Nephron (organoid): ENCODE results near the gene STAMBP.
"Not testable (repeated sequence)": the region's sequence is repeated elsewhere in the genome, so short reads cannot be mapped to it uniquely, and the experiment has no call there.

ENCODE experiments used
- H3K27ac Mint-ChIP-seq, 3 experiments: 2 replicates each; pipeline ENCODE4 v1.8.0; 2020; ENCODE audit warnings: mixed read lengths in 3 of 3, mild to moderate bottlenecking in 2 of 3, moderate library complexity in 1 of 3
- H3K27me3 Mint-ChIP-seq: 2 replicates; pipeline ENCODE4 v1.8.0; 2021; ENCODE audit warnings: low read depth, mild to moderate bottlenecking, moderate library complexity, mixed read lengths
- H3K36me3 Mint-ChIP-seq: 2 replicates; pipeline ENCODE4 v1.8.0; 2020; ENCODE audit warnings: low read depth, mixed read lengths
- H3K4me1 Mint-ChIP-seq: 2 replicates; pipeline ENCODE4 v1.8.0; 2020; ENCODE audit warnings: mixed read lengths
- H3K4me3 Mint-ChIP-seq, 3 experiments: 2 replicates each; pipeline ENCODE4 v1.8.0; 2020; ENCODE audit warnings: mild to moderate bottlenecking in 3 of 3, mixed read lengths in 3 of 3, moderate library complexity in 2 of 3
- H3K9me3 Mint-ChIP-seq: 2 replicates; pipeline ENCODE4 v1.8.0; 2020; ENCODE audit warnings: mixed read lengths
- CTCF ChIP-seq, 3 experiments: fragments of 200-600 bp; sonication (generic); IDR thresholded peaks; one replicate each; pipeline ENCODE4 v1.5.0; 2021; ENCODE audit warnings: antibody characterized with exemption in 3 of 3; ENCODE audit not compliant: unreplicated experiment in 3 of 3

STAMBP gene

DNA sequence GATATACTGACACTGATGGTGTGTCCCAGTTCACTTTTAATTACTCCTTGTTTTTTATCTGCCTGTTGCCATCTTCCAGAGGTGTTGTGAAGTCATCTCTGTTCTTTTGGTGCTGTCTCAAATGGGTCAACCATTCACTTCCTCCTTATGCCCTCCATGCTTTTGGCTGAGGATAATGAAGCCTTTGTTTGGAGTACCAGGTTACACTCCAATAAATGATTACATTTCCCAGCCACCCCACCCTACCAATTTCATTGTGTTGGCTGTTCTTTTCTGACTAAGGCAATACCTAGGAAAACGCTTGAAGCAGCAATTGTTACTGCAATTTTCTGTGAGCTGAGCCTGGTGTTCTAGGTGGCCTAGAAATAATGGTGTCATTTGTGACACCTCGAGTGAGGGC lies 34.2 kb downstream of the STAMBP start:
- Mint-ChIP-seq H3K36me3 (peaks cover 69% of the 10 kb centered on the region), H3K4me3 (no peak overlapping the region), H3K4me1 (no peaks in the 10 kb centered on the region), H3K9me3 (no peaks in the 10 kb centered on the region), H3K27ac (no peak overlapping the region), H3K27me3 (no peaks in the 10 kb centered on the region)
- TF ChIP-seq CTCF (IDR thresholded peaks at IDR 0.05; ENCODE audit: unreplicated experiment in 3 of 3): no peak

GRCh38 chr2:73868204-73868978 lies 39.6 kb downstream of the STAMBP start:
- H3K36me3 Mint-ChIP-seq: peaks cover 33% of the 10 kb centered on the region
- peaks cover 6% of the 10 kb centered on the region for H3K4me1 Mint-ChIP-seq
- no peaks in the 10 kb centered on the region for H3K27me3 Mint-ChIP-seq
- H3K4me3 Mint-ChIP-seq: no peak overlapping the region
- no peaks in the 10 kb centered on the region for H3K9me3 Mint-ChIP-seq
- no peak for TF ChIP-seq CTCF (IDR thresholded peaks at IDR 0.05; ENCODE audit: unreplicated experiment in 3 of 3)
- no peak overlapping the region for H3K27ac Mint-ChIP-seq

GRCh38 chr2:73870084-73870483 lies 41.3 kb downstream of the STAMBP start:
- Mint-ChIP-seq H3K36me3 (peaks cover 20% of the 10 kb centered on the region), H3K27me3 (no peaks in the 10 kb centered on the region), H3K4me3 (no peak overlapping the region), H3K27ac (peak overlapping the region in 2 of 3 experiments; percentile 73 to 91), H3K9me3 (no peaks in the 10 kb centered on the region), H3K4me1 (peaks cover 6% of the 10 kb centered on the region)
- TF ChIP-seq CTCF (IDR thresholded peaks at IDR 0.05; ENCODE audit: unreplicated experiment in 3 of 3): no peak

GRCh38 chr2:73877071-73877802 lies 48.5 kb downstream of the STAMBP start:
- Mint-ChIP-seq H3K27ac (no peak overlapping the region), H3K27me3 (no peaks in the 10 kb centered on the region), H3K9me3 (no peaks in the 10 kb centered on the region), H3K4me3 (no peak overlapping the region), H3K36me3 (no peaks in the 10 kb centered on the region), H3K4me1 (no peaks in the 10 kb centered on the region)
- no peak for TF ChIP-seq CTCF (IDR thresholded peaks at IDR 0.05; ENCODE audit: unreplicated experiment in 3 of 3)

DNA sequence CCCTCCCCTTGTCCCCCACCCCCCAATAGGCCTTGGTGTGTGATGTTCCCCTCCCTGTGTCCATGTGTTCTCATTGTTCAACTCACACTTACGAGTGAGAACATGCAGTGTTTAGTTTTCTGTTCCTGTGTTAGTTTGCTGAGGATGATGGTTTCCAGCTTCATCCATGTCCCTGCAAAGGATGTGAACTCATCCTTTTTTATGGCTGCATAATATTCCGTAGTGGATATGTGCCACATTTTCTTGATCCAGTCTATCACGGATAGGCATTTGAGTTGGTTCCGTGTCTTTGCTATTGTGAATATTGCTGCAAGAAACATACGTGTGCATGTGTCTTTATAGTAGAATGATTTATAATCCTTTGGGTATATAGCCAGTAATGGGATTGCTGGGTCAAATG lies 49.2 kb downstream of the STAMBP start:
- not testable (repeated sequence) for H3K9me3 Mint-ChIP-seq, H3K4me1 Mint-ChIP-seq, H3K27me3 Mint-ChIP-seq, H3K27ac Mint-ChIP-seq, H3K4me3 Mint-ChIP-seq, H3K36me3 Mint-ChIP-seq

DNA sequence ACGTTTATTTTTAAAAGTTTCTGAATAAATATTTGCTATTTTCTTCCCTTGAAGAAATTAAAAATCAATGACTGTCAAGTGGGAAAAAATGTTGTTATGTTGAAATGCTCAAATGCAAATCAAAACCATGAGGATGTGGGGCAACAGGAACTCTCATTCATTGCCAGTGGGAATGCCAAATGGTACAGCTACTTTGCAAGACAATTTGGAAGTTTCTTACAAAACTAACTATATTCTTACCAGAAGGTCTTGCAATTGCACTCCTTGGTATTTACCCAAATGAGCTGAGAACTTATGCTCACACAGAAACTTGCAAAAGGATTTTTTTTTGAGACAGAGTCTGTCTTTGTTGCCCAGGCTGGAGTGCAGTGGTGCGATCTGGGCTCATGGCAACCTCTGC lies 56.6 kb downstream of the STAMBP start:
- Mint-ChIP-seq H3K36me3 (no peaks in the 10 kb centered on the region), H3K27ac (no peak overlapping the region), H3K4me3 (no peak overlapping the region), H3K27me3 (peaks cover 5% of the 10 kb centered on the region), H3K9me3 (no peaks in the 10 kb centered on the region), H3K4me1 (no peaks in the 10 kb centered on the region)
- TF ChIP-seq CTCF (IDR thresholded peaks at IDR 0.05; ENCODE audit: unreplicated experiment in 3 of 3): no peak
